ENCODE results near the gene SLC35D3. TPM values are rescaled to one million over a fixed set of nuclear protein-coding genes. Genes with fewer than 3 reads are reported as not detected.
"Not testable (repeated sequence)": the region's sequence is repeated elsewhere in the genome, so short reads cannot be mapped to it uniquely, and the experiment has no call there.

SLC35D3 gene
- total and polyA plus RNA-seq, 2 experiments from 2014 or later = 0.12 TPM; not detected in 1

GRCh38 chr6:136959471-136959891 lies 37.4 kb downstream of the SLC35D3 start:
- Histone ChIP-seq H2AFZ (no peak overlapping the region), H3K9me2 (replicated peaks; ENCODE audit: insufficient read depth) (no peaks in the 10 kb centered on the region), H3K4me1 (ENCODE audit: insufficient read depth) (peaks cover 3% of the 10 kb centered on the region), H3K36me3 (replicated peaks; ENCODE audit: insufficient read depth, low read depth) (no peaks in the 10 kb centered on the region), H4K20me1 (ENCODE audit: insufficient read depth, poor library complexity, severe bottlenecking) (no peaks in the 10 kb centered on the region), H3K79me2 (no peaks in the 10 kb centered on the region), H3K9me3 (ENCODE audit: low read depth) (no peaks in the 10 kb centered on the region), H3K27ac (peak overlapping the region; percentile 86), H3K27me3 (peaks cover 5% of the 10 kb centered on the region), H3K4me3 (no peak overlapping the region), H3K4me2 (peak overlapping the region; percentile 53)
- no peak for TF ChIP-seq EZH2phosphoT487 (IDR thresholded peaks at IDR 0.05; ENCODE audit: low read depth, severe bottlenecking, unreplicated experiment)
- no peak for TF ChIP-seq CTCF (IDR thresholded peaks at IDR 0.05; ENCODE audit: poor library complexity)
- no peak for TF ChIP-seq EZH2 (IDR thresholded peaks at IDR 0.05; ENCODE audit: borderline replicate concordance)
- DNase-seq (ENCODE audit: low spot score) = peak; percentile 74
- WGBS (ENCODE audit: low lambda C conversion rate, missing lambda C conversion rate) = 22% methylated on average over 14 of the region's 14 CpGs

GRCh38 chr6:136959935-136960334 lies 37.8 kb downstream of the SLC35D3 start:
- H3K4me3 ChIP-seq; H3K79me2 ChIP-seq; DNase-seq (ENCODE audit: low spot score); H3K27me3 ChIP-seq; H2AFZ ChIP-seq; H3K4me1 ChIP-seq (ENCODE audit: insufficient read depth); H3K36me3 ChIP-seq (replicated peaks; ENCODE audit: insufficient read depth, low read depth); H4K20me1 ChIP-seq (ENCODE audit: insufficient read depth, poor library complexity, severe bottlenecking); H3K9me3 ChIP-seq (ENCODE audit: low read depth); H3K9me2 ChIP-seq (replicated peaks; ENCODE audit: insufficient read depth): not testable (repeated sequence)
- Histone ChIP-seq H3K27ac (peak overlapping the region; percentile 86), H3K4me2 (peak overlapping the region; percentile 53)
- 31% methylated on average over 6 of the region's 6 CpGs for WGBS (ENCODE audit: low lambda C conversion rate, missing lambda C conversion rate)

- 85% methylated on average over 3 of the region's 3 CpGs for WGBS (ENCODE audit: low lambda C conversion rate, missing lambda C conversion rate)
- H3K36me3 ChIP-seq (replicated peaks; ENCODE audit: insufficient read depth, low read depth) = no peaks in the 10 kb centered on the region
- no peak overlapping the region for H3K4me2 ChIP-seq
- DNase-seq (ENCODE audit: low spot score) = no peak
- H3K27me3 ChIP-seq = peaks cover 5% of the 10 kb centered on the region
- H3K4me1 ChIP-seq (ENCODE audit: insufficient read depth) = peaks cover 3% of the 10 kb centered on the region
- no peak overlapping the region for H3K27ac ChIP-seq
- TF ChIP-seq EZH2 (IDR thresholded peaks at IDR 0.05; ENCODE audit: borderline replicate concordance) = no peak
- no peak for TF ChIP-seq EZH2phosphoT487 (IDR thresholded peaks at IDR 0.05; ENCODE audit: low read depth, severe bottlenecking, unreplicated experiment)
- TF ChIP-seq CTCF (IDR thresholded peaks at IDR 0.05; ENCODE audit: poor library complexity) = no peak
- no peaks in the 10 kb centered on the region for H3K9me3 ChIP-seq (ENCODE audit: low read depth)
- no peak overlapping the region for H2AFZ ChIP-seq
- no peaks in the 10 kb centered on the region for H3K79me2 ChIP-seq
- H4K20me1 ChIP-seq (ENCODE audit: insufficient read depth, poor library complexity, severe bottlenecking) = no peaks in the 10 kb centered on the region
- H3K4me3 ChIP-seq = no peak overlapping the region
- no peaks in the 10 kb centered on the region for H3K9me2 ChIP-seq (replicated peaks; ENCODE audit: insufficient read depth)
Measured at GRCh38 chr6:136960781-136961180, 38.7 kb downstream of the SLC35D3 start.

- no peak overlapping the region for H3K27ac ChIP-seq
- WGBS (ENCODE audit: low lambda C conversion rate, missing lambda C conversion rate) = 80% methylated on average over 5 of the region's 5 CpGs
Measured at GRCh38 chr6:136961848-136962247, 39.7 kb downstream of the SLC35D3 start.

More at GRCh38 chr6:136961848-136962247, 39.7 kb downstream of the SLC35D3 start:
- H2AFZ ChIP-seq = no peak overlapping the region
- no peak for TF ChIP-seq EZH2phosphoT487 (IDR thresholded peaks at IDR 0.05; ENCODE audit: low read depth, severe bottlenecking, unreplicated experiment)
- no peak for TF ChIP-seq CTCF (IDR thresholded peaks at IDR 0.05; ENCODE audit: poor library complexity)
- TF ChIP-seq EZH2 (IDR thresholded peaks at IDR 0.05; ENCODE audit: borderline replicate concordance) = no peak
- peaks cover under 1% of the 10 kb centered on the region for H3K27me3 ChIP-seq
- H4K20me1 ChIP-seq (ENCODE audit: insufficient read depth, poor library complexity, severe bottlenecking) = no peaks in the 10 kb centered on the region
- peaks cover 3% of the 10 kb centered on the region for H3K4me1 ChIP-seq (ENCODE audit: insufficient read depth)
- H3K79me2 ChIP-seq = no peaks in the 10 kb centered on the region
- no peaks in the 10 kb centered on the region for H3K36me3 ChIP-seq (replicated peaks; ENCODE audit: insufficient read depth, low read depth)
- no peak overlapping the region for H3K4me2 ChIP-seq
- no peak for DNase-seq (ENCODE audit: low spot score)
- H3K4me3 ChIP-seq = no peak overlapping the region
- no peaks in the 10 kb centered on the region for H3K9me3 ChIP-seq (ENCODE audit: low read depth)
- H3K9me2 ChIP-seq (replicated peaks; ENCODE audit: insufficient read depth) = no peaks in the 10 kb centered on the region

Data from hepatocyte (in vitro differentiated cells).